Endothelial cell of umbilical vein (primary cell): ENCODE results near the gene ACVR2A.

Source experiments
- EZH2 ChIP-seq: IDR thresholded peaks from 2 replicates; pipeline ENCODE4 v1.6.1; 2012; ENCODE audit warnings: borderline replicate concordance, low read depth, mild to moderate bottlenecking, moderate library complexity, low read length, inconsistent platforms; ENCODE audit not compliant: severe bottlenecking
- FOS ChIP-seq: IDR thresholded peaks from 2 replicates; pipeline ENCODE4 v1.6.1; 2011; ENCODE audit warnings: mild to moderate bottlenecking, low read length, moderate library complexity, borderline replicate concordance; ENCODE audit not compliant: insufficient read depth
- POLR2A ChIP-seq: IDR thresholded peaks from 2 replicates; pipeline ENCODE4 v1.6.1; 2012; ENCODE audit warnings: low read depth, mild to moderate bottlenecking, control low read depth, low read length
- POLR2AphosphoS5 ChIP-seq: IDR thresholded peaks from 2 replicates; pipeline ENCODE4 v1.6.1; 2012; ENCODE audit warnings: low read depth, mild to moderate bottlenecking, control low read depth, low read length, moderate library complexity; ENCODE audit not compliant: insufficient read depth
- TF ChIP-seq, protein P1 (sequence below), 2 donors: IDR thresholded peaks; 1 replicate in 1 of 2; 2 replicates in 1 of 2; pipeline ENCODE4 v1.5.1; 2011; ENCODE audit warnings: low read length in 2 of 2, mild to moderate bottlenecking in 2 of 2, moderate library complexity in 2 of 2, control low read depth in 1 of 2, inconsistent platforms in 1 of 2, low read depth in 1 of 2; ENCODE audit not compliant: insufficient read depth in 1 of 2; ENCODE audit errors: extremely low read depth in 1 of 2

DNA sequence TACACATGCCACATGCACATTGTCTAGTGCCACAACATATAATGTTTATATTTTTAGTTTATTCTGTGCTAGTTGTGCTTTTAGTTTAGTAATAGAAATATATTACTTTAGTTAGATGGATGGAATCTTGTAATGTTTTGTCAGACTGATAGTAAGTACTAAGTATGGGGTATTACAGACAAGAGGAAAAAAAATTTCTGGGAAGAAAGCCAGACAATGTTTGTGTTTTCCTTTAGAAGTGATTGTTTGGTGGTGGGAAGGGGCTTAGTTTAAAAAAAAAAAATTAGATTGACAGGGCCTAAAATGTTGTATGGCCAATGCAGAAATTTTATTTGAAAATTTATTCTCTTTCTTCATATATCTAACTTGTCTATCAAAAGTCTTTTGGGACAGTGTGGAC, 37.8 kb downstream of the ACVR2A start:
- TF ChIP-seq EZH2 (no peak), POLR2A (no peak), POLR2AphosphoS5 (no peak), FOS (no peak)
- TF ChIP-seq, protein P1, sequence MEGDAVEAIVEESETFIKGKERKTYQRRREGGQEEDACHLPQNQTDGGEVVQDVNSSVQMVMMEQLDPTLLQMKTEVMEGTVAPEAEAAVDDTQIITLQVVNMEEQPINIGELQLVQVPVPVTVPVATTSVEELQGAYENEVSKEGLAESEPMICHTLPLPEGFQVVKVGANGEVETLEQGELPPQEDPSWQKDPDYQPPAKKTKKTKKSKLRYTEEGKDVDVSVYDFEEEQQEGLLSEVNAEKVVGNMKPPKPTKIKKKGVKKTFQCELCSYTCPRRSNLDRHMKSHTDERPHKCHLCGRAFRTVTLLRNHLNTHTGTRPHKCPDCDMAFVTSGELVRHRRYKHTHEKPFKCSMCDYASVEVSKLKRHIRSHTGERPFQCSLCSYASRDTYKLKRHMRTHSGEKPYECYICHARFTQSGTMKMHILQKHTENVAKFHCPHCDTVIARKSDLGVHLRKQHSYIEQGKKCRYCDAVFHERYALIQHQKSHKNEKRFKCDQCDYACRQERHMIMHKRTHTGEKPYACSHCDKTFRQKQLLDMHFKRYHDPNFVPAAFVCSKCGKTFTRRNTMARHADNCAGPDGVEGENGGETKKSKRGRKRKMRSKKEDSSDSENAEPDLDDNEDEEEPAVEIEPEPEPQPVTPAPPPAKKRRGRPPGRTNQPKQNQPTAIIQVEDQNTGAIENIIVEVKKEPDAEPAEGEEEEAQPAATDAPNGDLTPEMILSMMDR (IDR thresholded peaks at IDR 0.05; ENCODE audit: extremely low read depth in 1 of 2, insufficient read depth in 1 of 2, low read depth in 1 of 2, low read length in 2 of 2), result no peak
